ENCODE measurements around the gene ALG9.

DNA sequence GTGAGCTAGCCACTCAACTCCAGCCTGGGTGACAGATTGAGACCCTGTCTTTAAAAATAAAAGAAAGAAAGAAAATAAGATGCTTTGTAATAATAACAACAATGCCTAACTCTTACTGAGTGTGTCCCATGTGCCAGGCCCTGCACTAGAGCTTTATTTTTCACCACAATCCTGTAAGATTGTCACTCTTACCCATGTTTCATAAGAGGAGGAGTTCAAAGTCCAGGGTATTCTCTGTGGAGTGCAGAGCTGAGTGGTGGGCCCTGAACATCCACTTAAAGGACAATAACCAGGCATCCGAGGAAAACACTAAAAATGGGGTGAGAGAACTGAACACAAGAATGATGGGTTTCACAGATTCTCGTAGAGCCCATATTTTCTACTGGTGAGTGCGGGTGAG, 46.4 kb upstream of the ALG9 start:
- TF ChIP-seq CEBPB (IDR thresholded peaks at IDR 0.05) = no peak
- TF ChIP-seq, protein P1, sequence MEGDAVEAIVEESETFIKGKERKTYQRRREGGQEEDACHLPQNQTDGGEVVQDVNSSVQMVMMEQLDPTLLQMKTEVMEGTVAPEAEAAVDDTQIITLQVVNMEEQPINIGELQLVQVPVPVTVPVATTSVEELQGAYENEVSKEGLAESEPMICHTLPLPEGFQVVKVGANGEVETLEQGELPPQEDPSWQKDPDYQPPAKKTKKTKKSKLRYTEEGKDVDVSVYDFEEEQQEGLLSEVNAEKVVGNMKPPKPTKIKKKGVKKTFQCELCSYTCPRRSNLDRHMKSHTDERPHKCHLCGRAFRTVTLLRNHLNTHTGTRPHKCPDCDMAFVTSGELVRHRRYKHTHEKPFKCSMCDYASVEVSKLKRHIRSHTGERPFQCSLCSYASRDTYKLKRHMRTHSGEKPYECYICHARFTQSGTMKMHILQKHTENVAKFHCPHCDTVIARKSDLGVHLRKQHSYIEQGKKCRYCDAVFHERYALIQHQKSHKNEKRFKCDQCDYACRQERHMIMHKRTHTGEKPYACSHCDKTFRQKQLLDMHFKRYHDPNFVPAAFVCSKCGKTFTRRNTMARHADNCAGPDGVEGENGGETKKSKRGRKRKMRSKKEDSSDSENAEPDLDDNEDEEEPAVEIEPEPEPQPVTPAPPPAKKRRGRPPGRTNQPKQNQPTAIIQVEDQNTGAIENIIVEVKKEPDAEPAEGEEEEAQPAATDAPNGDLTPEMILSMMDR (IDR thresholded peaks at IDR 0.05) = no peak
- no peak for TF ChIP-seq SMC3 (IDR thresholded peaks at IDR 0.05)
- TF ChIP-seq FOSL2 (IDR thresholded peaks at IDR 0.05) = no peak
- TF ChIP-seq FOSL2 (CRISPR knock-in tag; IDR thresholded peaks at IDR 0.05) = no peak
- TF ChIP-seq KDM1A (IDR thresholded peaks at IDR 0.05; ENCODE audit: low read depth) = no peak
- TF ChIP-seq POLR2A (IDR thresholded peaks at IDR 0.05; ENCODE audit: low read length) = no peak
- no peak for TF ChIP-seq MAFK (IDR thresholded peaks at IDR 0.05; ENCODE audit: partially characterized antibody)
